Spinal cord (tissue), 10 donors: ENCODE results near the gene RBBP8. TPM values are rescaled to one million over a fixed set of nuclear protein-coding genes. Genes with fewer than 3 reads are reported as not detected.

ENCODE experiments used
- DNase-seq, 6 donors: peaks; one replicate each; pipeline versions ENCODE4 v3.0.0 to v3.0.0-alpha.2; 2013 to 2015; ENCODE audit warnings: low spot score in 6 of 6, low read depth in 4 of 6
- H3K27ac ChIP-seq: one replicate; pipeline ENCODE4 v1.5.1; 2013; ENCODE audit warnings: low read depth, low read length, control low read depth
- H3K27me3 ChIP-seq: one replicate; pipeline ENCODE4 v1.6.1; 2013; ENCODE audit warnings: low read length; ENCODE audit not compliant: control insufficient read depth, insufficient read depth
- H3K36me3 ChIP-seq: one replicate; pipeline ENCODE4 v1.6.1; 2013; ENCODE audit warnings: low read length; ENCODE audit not compliant: control insufficient read depth, insufficient read depth
- H3K4me1 ChIP-seq: one replicate; pipeline ENCODE4 v1.6.1; 2013; ENCODE audit warnings: low read length; ENCODE audit not compliant: control insufficient read depth, insufficient read depth
- H3K4me3 ChIP-seq: one replicate; pipeline ENCODE4 v1.5.1; 2013; ENCODE audit warnings: low read depth, low read length, control low read depth
- H3K9me3 ChIP-seq: one replicate; pipeline ENCODE4 v1.6.1; 2013; ENCODE audit warnings: low read length; ENCODE audit not compliant: control insufficient read depth, insufficient read depth
- WGBS: methylation state at CpG from one replicate; pipeline ENCODE4 v1.1.5; 2013; ENCODE audit warnings: missing lambda C conversion rate; ENCODE audit not compliant: insufficient coverage; 5-methylcytosine and 5-hydroxymethylcytosine counted together
- polyA plus RNA-seq, 2 donors: library from polyadenylated mRNA; unstranded; fragments of 120-200 nt; gene quantifications; one replicate each; pipeline ENCODE4 v1.2.1, GENCODE V29; 2013; ENCODE audit not compliant: insufficient read length in 2 of 2
- total RNA-seq, 2 donors: library from RNA; depleted of rRNA in 1 of 2; stranded (reverse); fragments of 120-200 nt in 1 of 2; fragments of >200 nt in 1 of 2; gene quantifications; one replicate each; pipeline versions ENCODE4 v1.2.3 to v1.2.4, GENCODE V29; 2013 to 2014
- donor health status: healthy.

Gene RBBP8
- total and polyA plus RNA-seq, 4 donors = 16.2 to 28.0 (median 22.4) TPM

DNA sequence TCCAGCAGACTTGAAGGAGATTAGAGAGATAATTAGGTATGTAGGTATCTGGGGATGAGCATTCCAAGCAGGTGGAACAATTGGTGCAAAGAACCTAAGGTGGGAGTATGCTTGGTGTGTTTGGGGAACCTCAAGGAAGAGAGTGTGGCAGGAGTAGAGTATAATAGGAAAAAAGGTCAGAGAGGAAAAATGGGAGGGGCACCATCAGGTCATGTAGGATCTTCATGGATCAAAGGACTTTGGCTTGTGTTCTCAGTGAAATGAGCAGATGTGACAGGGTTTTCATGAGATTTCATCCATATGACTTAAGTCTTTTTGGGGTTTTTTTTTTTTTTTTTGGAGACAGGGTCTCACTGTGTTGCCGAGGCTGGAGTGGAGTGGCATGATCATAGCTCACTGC, 47.3 kb downstream of the RBBP8 start:
- no peaks in the 10 kb centered on the region for H3K27me3 ChIP-seq
- no CpG with 5 or more reads among the region's 1 CpG for WGBS
- no peak for DNase-seq
- no peak overlapping the region for H3K4me3 ChIP-seq
- H3K9me3 ChIP-seq = no peaks in the 10 kb centered on the region
- H3K4me1 ChIP-seq = no peaks in the 10 kb centered on the region
- no peak overlapping the region for H3K27ac ChIP-seq
- no peaks in the 10 kb centered on the region for H3K36me3 ChIP-seq

- H3K9me3 ChIP-seq = no peaks in the 10 kb centered on the region
- no peaks in the 10 kb centered on the region for H3K36me3 ChIP-seq
- H3K27ac ChIP-seq = no peak overlapping the region
- DNase-seq = peak in 1 of 6 donors; percentile 8
- no peaks in the 10 kb centered on the region for H3K27me3 ChIP-seq
- H3K4me1 ChIP-seq = no peaks in the 10 kb centered on the region
- H3K4me3 ChIP-seq = no peak overlapping the region
- WGBS = 71% methylated on average over 4 of the region's 6 CpGs
Observed at GRCh38 chr18:22981274-22982133, 48.4 kb downstream of the RBBP8 start.

- H3K27ac ChIP-seq = no peak overlapping the region
- no CpG with 5 or more reads among the region's 3 CpGs for WGBS
Observed at GRCh38 chr18:22983175-22983574, 50.0 kb downstream of the RBBP8 start.

GRCh38 chr18:22985250-22985649, 52.1 kb downstream of the RBBP8 start:
- no peak overlapping the region for H3K4me3 ChIP-seq
- H3K27me3 ChIP-seq = no peaks in the 10 kb centered on the region
- 97% methylated on average over 2 of the region's 2 CpGs for WGBS
- DNase-seq = no peak
- no peak overlapping the region for H3K27ac ChIP-seq
- no peaks in the 10 kb centered on the region for H3K9me3 ChIP-seq
- peaks cover 7% of the 10 kb centered on the region for H3K36me3 ChIP-seq
- no peaks in the 10 kb centered on the region for H3K4me1 ChIP-seq

More at GRCh38 chr18:22983175-22983574, 50.0 kb downstream of the RBBP8 start:
- Histone ChIP-seq H3K27me3 (no peaks in the 10 kb centered on the region), H3K4me3 (no peak overlapping the region), H3K36me3 (peaks cover 5% of the 10 kb centered on the region), H3K9me3 (no peaks in the 10 kb centered on the region), H3K4me1 (no peaks in the 10 kb centered on the region)
- DNase-seq = peak; percentile 9 to 74 (median 20)

DNA sequence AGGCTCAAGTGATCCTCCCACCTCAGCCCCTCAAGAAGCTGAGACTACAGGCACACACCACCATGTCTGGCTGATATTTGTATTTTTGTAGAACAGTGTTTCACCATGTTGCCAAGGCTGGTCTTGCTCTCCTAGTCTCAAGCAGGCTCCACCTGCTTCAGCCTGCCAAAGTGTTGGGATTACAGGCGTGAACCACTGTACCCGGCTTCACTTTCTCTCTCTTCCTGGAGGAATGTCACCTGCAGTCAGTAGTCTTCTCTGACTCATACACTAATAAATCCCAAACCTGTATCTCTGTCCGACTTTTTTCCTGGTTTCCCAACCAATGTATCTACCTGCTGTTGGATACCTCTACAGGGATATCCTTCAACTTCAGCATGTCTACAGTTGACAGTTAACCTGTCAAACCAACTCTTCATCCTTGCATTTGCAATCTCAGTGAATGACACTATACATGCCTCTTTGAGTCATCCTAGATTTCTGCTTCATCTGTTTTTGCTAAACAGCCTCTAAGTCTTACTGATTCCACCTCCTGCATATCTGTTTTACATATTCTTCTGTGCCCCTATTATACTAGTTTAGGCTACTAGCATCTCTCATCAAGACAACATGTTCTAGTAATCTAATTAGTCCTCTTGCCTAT, 54.5 kb downstream of the RBBP8 start:
- no peak for DNase-seq
- Histone ChIP-seq H3K4me3 (no peak overlapping the region), H3K4me1 (no peaks in the 10 kb centered on the region), H3K27me3 (no peaks in the 10 kb centered on the region), H3K9me3 (no peaks in the 10 kb centered on the region), H3K27ac (no peak overlapping the region), H3K36me3 (peaks cover 9% of the 10 kb centered on the region)
- 93% methylated on average over 3 of the region's 3 CpGs for WGBS

DNA sequence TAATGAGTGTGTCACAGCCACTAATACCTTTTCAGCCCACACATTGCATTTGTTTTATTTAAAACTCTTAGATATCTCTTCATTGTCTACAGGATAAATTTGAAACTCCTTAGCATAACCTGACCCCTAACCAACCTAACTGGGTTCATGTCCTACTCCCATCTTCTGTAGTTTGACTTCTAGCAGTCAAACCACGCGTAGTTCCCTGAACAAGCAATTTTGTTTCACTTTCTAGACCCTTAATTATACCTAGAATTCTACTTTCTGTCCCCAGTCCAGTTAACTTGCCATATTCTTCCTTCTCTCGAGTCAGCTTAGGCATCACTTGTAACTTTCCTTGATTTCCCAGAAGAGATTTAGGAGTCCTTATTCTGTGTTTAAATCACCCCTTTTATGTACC, 55.1 kb downstream of the RBBP8 start:
- no peaks in the 10 kb centered on the region for H3K4me1 ChIP-seq
- no peak for DNase-seq
- peaks cover 9% of the 10 kb centered on the region for H3K36me3 ChIP-seq
- H3K4me3 ChIP-seq = no peak overlapping the region
- no peaks in the 10 kb centered on the region for H3K27me3 ChIP-seq
- H3K27ac ChIP-seq = no peak overlapping the region
- 95% methylated on average over 2 of the region's 3 CpGs for WGBS
- H3K9me3 ChIP-seq = no peaks in the 10 kb centered on the region

GRCh38 chr18:22998344-22998743, 65.2 kb downstream of the RBBP8 start:
- Histone ChIP-seq H3K27ac (no peak overlapping the region), H3K4me1 (no peaks in the 10 kb centered on the region), H3K27me3 (no peaks in the 10 kb centered on the region), H3K36me3 (peaks cover 3% of the 10 kb centered on the region), H3K4me3 (no peak overlapping the region), H3K9me3 (no peaks in the 10 kb centered on the region)
- 83% methylated on average over 2 of the region's 3 CpGs for WGBS
- peak in 1 of 6 donors; percentile 30 for DNase-seq

GRCh38 chr18:22999212-22999611, 66.1 kb downstream of the RBBP8 start:
- no peak for DNase-seq
- H3K4me1 ChIP-seq = no peaks in the 10 kb centered on the region
- H3K36me3 ChIP-seq = peaks cover 3% of the 10 kb centered on the region
- WGBS = 100% methylated on average over 1 of the region's 1 CpG
- H3K4me3 ChIP-seq = no peak overlapping the region
- no peak overlapping the region for H3K27ac ChIP-seq
- no peaks in the 10 kb centered on the region for H3K9me3 ChIP-seq
- H3K27me3 ChIP-seq = no peaks in the 10 kb centered on the region

DNA sequence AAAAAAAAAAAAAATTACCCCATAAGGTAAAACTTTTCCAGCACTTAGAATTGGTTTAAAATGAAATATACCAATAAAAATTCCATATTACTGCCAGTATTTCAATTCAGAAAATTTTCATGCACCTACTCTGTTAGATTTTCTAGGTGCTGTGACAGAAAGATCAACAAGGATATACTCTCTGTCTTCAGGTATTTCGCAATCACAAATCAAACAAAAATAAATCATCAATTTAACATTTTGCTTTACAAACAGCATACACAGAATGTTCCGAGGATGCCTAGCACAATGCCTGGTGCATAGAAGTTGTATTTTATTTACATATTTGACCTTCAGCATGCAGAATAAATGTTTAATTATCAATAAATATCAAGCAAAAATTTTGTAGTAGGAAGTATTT, 66.5 kb downstream of the RBBP8 start:
- no CpG with 5 or more reads among the region's 2 CpGs for WGBS

DNA sequence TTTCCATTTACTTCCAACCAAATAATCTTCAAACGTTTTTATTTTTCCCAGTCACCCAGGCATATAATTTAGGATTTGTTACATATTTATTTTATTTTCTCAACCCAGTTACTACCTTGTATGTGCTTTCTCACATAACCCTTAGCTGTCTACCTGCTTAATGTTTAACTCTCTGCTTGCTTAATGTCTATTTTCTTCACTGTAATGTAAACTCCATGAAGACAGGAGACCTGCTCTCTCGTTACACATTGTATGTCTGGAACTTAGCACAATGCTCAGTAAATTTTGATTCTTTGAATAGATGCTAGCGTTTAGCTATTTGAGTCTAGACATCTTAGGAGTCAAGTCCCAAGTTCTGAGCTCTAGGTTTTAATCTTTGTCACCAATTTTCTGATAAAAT, 70.2 kb downstream of the RBBP8 start:
- H3K36me3 ChIP-seq = peaks cover 3% of the 10 kb centered on the region
- DNase-seq = no peak
- no peak overlapping the region for H3K4me3 ChIP-seq
- H3K9me3 ChIP-seq = no peaks in the 10 kb centered on the region
- no peaks in the 10 kb centered on the region for H3K4me1 ChIP-seq
- H3K27ac ChIP-seq = no peak overlapping the region
- no CpG with 5 or more reads among the region's 3 CpGs for WGBS
- H3K27me3 ChIP-seq = no peaks in the 10 kb centered on the region

More for the DNA sequence above, 66.5 kb downstream of the RBBP8 start:
- H3K4me1 ChIP-seq = no peaks in the 10 kb centered on the region
- H3K36me3 ChIP-seq = peaks cover 2% of the 10 kb centered on the region
- H3K27me3 ChIP-seq = no peaks in the 10 kb centered on the region
- H3K9me3 ChIP-seq = no peaks in the 10 kb centered on the region
- no peak overlapping the region for H3K4me3 ChIP-seq
- no peak for DNase-seq
- H3K27ac ChIP-seq = no peak overlapping the region
